Measurements from ENCODE around the gene ASIC4.

DNA sequence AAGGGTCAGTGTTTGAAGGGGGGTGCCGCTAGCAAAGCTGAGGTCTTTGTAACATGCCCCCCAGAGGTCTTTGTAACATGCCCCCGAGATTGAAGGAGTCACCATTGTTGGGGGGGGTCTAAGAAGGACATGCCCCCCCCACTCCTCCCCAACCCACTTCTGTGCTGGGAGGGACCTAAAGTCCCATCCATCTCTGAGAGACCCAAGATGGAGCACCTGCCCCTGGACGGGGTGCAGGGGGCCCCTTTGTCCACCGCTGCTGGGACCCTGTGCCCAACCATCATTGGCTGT, 5.9 kb upstream of the ASIC4 start:
- TF ChIP-seq, protein P1, sequence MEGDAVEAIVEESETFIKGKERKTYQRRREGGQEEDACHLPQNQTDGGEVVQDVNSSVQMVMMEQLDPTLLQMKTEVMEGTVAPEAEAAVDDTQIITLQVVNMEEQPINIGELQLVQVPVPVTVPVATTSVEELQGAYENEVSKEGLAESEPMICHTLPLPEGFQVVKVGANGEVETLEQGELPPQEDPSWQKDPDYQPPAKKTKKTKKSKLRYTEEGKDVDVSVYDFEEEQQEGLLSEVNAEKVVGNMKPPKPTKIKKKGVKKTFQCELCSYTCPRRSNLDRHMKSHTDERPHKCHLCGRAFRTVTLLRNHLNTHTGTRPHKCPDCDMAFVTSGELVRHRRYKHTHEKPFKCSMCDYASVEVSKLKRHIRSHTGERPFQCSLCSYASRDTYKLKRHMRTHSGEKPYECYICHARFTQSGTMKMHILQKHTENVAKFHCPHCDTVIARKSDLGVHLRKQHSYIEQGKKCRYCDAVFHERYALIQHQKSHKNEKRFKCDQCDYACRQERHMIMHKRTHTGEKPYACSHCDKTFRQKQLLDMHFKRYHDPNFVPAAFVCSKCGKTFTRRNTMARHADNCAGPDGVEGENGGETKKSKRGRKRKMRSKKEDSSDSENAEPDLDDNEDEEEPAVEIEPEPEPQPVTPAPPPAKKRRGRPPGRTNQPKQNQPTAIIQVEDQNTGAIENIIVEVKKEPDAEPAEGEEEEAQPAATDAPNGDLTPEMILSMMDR (IDR thresholded peaks at IDR 0.05) = no peak
- TF ChIP-seq GABPB1 (CRISPR knock-in tag; IDR thresholded peaks at IDR 0.05) (no peak), JAZF1 (CRISPR knock-in tag; IDR thresholded peaks at IDR 0.05) (no peak), ELF4 (CRISPR knock-in tag; IDR thresholded peaks at IDR 0.05; ENCODE audit: low read depth) (no peak), CBFB (CRISPR knock-in tag; IDR thresholded peaks at IDR 0.05; ENCODE audit: low read depth) (no peak), ZNF396 (CRISPR knock-in tag; IDR thresholded peaks at IDR 0.05; ENCODE audit: borderline replicate concordance) (no peak), ZBTB21 (CRISPR knock-in tag; IDR thresholded peaks at IDR 0.05; ENCODE audit: borderline replicate concordance) (no peak), TCF7 (CRISPR knock-in tag; IDR thresholded peaks at IDR 0.05; ENCODE audit: low read depth) (no peak)
- TF ChIP-seq, protein P2, sequence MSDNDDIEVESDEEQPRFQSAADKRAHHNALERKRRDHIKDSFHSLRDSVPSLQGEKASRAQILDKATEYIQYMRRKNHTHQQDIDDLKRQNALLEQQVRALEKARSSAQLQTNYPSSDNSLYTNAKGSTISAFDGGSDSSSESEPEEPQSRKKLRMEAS (CRISPR knock-in tag; IDR thresholded peaks at IDR 0.05) = no peak
- TF ChIP-seq, protein P3, sequence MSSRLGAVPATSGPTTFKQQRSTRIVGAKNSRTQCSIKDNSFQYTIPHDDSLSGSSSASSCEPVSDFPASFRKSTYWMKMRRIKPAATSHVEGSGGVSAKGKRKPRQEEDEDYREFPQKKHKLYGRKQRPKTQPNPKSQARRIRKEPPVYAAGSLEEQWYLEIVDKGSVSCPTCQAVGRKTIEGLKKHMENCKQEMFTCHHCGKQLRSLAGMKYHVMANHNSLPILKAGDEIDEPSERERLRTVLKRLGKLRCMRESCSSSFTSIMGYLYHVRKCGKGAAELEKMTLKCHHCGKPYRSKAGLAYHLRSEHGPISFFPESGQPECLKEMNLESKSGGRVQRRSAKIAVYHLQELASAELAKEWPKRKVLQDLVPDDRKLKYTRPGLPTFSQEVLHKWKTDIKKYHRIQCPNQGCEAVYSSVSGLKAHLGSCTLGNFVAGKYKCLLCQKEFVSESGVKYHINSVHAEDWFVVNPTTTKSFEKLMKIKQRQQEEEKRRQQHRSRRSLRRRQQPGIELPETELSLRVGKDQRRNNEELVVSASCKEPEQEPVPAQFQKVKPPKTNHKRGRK (CRISPR knock-in tag; IDR thresholded peaks at IDR 0.05; ENCODE audit: borderline replicate concordance) = no peak
- TF ChIP-seq, protein P4, sequence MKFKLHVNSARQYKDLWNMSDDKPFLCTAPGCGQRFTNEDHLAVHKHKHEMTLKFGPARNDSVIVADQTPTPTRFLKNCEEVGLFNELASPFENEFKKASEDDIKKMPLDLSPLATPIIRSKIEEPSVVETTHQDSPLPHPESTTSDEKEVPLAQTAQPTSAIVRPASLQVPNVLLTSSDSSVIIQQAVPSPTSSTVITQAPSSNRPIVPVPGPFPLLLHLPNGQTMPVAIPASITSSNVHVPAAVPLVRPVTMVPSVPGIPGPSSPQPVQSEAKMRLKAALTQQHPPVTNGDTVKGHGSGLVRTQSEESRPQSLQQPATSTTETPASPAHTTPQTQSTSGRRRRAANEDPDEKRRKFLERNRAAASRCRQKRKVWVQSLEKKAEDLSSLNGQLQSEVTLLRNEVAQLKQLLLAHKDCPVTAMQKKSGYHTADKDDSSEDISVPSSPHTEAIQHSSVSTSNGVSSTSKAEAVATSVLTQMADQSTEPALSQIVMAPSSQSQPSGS (CRISPR knock-in tag; IDR thresholded peaks at IDR 0.05; ENCODE audit: borderline replicate concordance, low read depth) = no peak
- TF ChIP-seq, protein P5, sequence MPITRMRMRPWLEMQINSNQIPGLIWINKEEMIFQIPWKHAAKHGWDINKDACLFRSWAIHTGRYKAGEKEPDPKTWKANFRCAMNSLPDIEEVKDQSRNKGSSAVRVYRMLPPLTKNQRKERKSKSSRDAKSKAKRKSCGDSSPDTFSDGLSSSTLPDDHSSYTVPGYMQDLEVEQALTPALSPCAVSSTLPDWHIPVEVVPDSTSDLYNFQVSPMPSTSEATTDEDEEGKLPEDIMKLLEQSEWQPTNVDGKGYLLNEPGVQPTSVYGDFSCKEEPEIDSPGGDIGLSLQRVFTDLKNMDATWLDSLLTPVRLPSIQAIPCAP (CRISPR knock-in tag; IDR thresholded peaks at IDR 0.05) = no peak
- TF ChIP-seq, protein P6, sequence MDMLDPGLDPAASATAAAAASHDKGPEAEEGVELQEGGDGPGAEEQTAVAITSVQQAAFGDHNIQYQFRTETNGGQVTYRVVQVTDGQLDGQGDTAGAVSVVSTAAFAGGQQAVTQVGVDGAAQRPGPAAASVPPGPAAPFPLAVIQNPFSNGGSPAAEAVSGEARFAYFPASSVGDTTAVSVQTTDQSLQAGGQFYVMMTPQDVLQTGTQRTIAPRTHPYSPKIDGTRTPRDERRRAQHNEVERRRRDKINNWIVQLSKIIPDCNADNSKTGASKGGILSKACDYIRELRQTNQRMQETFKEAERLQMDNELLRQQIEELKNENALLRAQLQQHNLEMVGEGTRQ (CRISPR knock-in tag; IDR thresholded peaks at IDR 0.05) = no peak
- TF ChIP-seq, protein P7, sequence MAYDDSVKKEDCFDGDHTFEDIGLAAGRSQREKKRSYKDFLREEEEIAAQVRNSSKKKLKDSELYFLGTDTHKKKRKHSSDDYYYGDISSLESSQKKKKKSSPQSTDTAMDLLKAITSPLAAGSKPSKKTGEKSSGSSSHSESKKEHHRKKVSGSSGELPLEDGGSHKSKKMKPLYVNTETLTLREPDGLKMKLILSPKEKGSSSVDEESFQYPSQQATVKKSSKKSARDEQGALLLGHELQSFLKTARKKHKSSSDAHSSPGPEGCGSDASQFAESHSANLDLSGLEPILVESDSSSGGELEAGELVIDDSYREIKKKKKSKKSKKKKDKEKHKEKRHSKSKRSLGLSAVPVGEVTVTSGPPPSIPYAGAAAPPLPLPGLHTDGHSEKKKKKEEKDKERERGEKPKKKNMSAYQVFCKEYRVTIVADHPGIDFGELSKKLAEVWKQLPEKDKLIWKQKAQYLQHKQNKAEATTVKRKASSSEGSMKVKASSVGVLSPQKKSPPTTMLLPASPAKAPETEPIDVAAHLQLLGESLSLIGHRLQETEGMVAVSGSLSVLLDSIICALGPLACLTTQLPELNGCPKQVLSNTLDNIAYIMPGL (CRISPR knock-in tag; IDR thresholded peaks at IDR 0.05) = no peak

Data from WTC11 (cell line).